BLaER1 (cell line): ENCODE data around the gene SYNM.
"Not testable (repeated sequence)": the region's sequence is repeated elsewhere in the genome, so short reads cannot be mapped to it uniquely, and the experiment has no call there.

Experiments
- H3K27ac ChIP-seq: shearing (Covaris generic); formaldehyde crosslinking; 2 replicates; pipeline ENCODE4 v1.8.1; 2022
- H3K27me3 ChIP-seq: shearing (Covaris generic); formaldehyde crosslinking; 2 replicates; pipeline ENCODE4 v1.8.1; 2022
- H3K36me3 ChIP-seq: shearing (Covaris generic); formaldehyde crosslinking; 2 replicates; pipeline ENCODE4 v1.8.1; 2022
- H3K4me1 ChIP-seq: shearing (Covaris generic); formaldehyde crosslinking; 2 replicates; pipeline ENCODE4 v1.8.1; 2022
- H3K4me2 ChIP-seq: shearing (Covaris generic); formaldehyde crosslinking; 2 replicates; pipeline ENCODE4 v1.8.1; 2022
- H3K4me3 ChIP-seq: shearing (Covaris generic); formaldehyde crosslinking; 2 replicates; pipeline ENCODE4 v1.8.1; 2022
- H3K9ac ChIP-seq: shearing (Covaris generic); formaldehyde crosslinking; 2 replicates; pipeline ENCODE4 v1.8.1; 2022
- H3K9me3 ChIP-seq: shearing (Covaris generic); formaldehyde crosslinking; 2 replicates; pipeline ENCODE4 v1.8.1; 2022
- H4K20me1 ChIP-seq: shearing (Covaris generic); formaldehyde crosslinking; 2 replicates; pipeline ENCODE4 v1.8.1; 2022
- Cebpa-rat ChIP-seq: shearing (Covaris generic); IDR thresholded peaks from 2 replicates; pipeline ENCODE4 v1.8.1; 2022

Gene SYNM

DNA sequence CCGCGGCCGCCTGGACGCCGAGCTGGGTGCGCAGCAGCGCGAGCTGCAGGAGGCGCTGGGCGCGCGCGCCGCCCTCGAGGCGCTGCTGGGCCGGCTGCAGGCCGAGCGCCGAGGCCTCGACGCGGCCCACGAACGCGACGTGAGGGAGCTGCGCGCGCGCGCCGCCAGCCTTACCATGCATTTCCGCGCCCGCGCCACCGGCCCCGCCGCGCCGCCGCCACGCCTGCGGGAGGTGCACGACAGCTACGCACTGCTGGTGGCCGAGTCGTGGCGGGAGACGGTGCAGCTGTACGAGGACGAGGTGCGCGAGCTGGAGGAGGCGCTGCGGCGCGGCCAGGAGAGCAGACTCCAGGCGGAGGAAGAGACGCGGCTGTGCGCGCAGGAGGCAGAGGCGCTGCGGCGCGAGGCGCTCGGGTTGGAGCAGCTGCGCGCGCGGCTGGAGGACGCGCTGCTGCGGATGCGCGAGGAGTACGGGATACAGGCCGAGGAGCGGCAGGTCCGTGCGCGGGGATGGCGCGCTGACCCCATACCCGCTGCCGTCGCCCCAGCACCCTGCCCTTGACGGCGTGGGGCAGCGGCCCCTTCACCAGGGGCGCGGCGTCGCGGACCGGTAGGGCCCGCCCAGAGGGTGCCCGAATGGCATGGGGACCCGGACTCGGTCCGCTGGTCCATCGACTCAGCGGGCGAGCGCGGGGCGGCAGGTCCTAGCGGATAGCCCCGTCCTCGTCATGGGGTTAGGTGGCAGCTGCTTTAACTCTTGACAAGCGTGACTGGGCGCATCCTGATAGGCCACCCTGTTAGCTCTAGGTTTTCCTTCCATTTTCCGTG lies 848 bp downstream of the SYNM start:
- Histone ChIP-seq H3K4me2 (peak overlapping the region; percentile 82), H3K4me3 (peak overlapping the region; percentile 66), H3K36me3 (no peaks in the 10 kb centered on the region), H3K4me1 (peaks cover 40% of the 10 kb centered on the region), H3K27me3 (peaks cover 41% of the 10 kb centered on the region), H3K27ac (no peak overlapping the region), H3K9ac (no peak overlapping the region), H3K9me3 (no peaks in the 10 kb centered on the region), H4K20me1 (peaks cover 15% of the 10 kb centered on the region; the same call in 1 of the 2 replicates)
- TF ChIP-seq Cebpa-rat = no peak

DNA sequence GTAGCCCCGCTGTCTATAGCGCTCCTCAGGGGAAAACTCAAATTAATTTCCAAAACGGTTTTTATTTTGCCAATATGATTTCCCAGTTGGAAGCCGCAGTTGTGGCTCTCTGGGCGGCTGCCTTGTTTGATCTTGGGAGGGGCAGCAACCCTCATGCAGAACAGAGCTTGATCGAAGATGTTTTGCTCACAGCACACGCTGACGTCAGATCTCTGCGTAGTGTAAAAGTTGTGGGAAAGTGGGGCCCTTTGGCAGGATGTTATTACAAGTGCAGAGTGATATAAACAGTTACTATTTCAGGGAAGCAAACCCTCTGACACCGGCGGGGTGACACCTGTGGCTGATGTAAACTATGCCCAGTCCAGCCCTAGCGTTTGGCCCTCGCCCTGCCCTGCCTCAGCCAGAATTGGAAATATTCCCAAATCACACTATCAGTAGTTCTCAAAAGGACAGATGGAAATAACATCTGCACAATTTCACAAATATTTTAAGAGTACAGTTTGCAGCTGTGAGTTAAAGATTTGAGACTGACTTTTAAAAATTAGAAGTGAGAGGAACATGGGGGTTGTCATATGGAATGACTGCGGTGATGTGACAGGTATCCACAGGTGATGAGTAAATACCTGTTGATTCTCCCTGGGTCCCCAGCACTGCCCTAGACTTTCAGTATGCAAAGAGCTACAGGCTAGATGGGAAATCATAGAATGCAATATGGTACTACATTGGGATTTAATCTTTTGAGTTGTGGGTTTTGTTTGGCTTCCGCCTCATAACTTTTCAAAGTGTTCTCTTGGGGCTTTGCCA lies 1.7 kb downstream of the SYNM start:
- Histone ChIP-seq H3K4me1 (peaks cover 40% of the 10 kb centered on the region), H3K9me3 (no peaks in the 10 kb centered on the region), H3K36me3 (no peaks in the 10 kb centered on the region), H3K27me3 (peaks cover 41% of the 10 kb centered on the region), H3K27ac (no peak overlapping the region), H4K20me1 (peaks cover 15% of the 10 kb centered on the region; the same call in 1 of the 2 replicates), H3K4me3 (peak overlapping the region; percentile 66), H3K4me2 (peak overlapping the region; percentile 82), H3K9ac (no peak overlapping the region)
- no peak for TF ChIP-seq Cebpa-rat

DNA sequence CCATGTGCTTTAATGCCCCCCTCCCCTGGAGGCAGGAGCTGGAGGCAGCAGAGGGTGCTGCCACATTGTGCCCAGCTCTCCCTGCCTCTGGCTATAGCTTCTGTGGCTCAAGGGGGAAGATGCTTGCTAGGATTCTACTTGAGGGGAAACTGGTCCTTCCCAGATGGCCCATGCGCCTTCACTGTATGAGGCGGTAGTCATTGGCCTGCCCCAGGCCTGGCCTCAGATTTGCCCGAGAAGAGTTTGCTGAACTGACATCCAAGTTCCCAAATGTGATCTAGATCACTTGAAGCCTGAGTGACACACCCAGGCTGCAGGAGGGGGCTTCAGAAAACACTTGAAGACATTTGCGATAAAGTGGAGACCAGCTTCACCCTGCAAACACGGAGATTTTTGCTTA lies 4.1 kb downstream of the SYNM start:
- H3K4me3 ChIP-seq = no peak overlapping the region
- TF ChIP-seq Cebpa-rat = no peak
- H4K20me1 ChIP-seq = peaks cover 15% of the 10 kb centered on the region; the same call in 1 of the 2 replicates
- no peaks in the 10 kb centered on the region for H3K36me3 ChIP-seq
- H3K9me3 ChIP-seq = no peaks in the 10 kb centered on the region
- peaks cover 33% of the 10 kb centered on the region for H3K27me3 ChIP-seq
- no peak overlapping the region for H3K9ac ChIP-seq
- H3K4me1 ChIP-seq = peaks cover 40% of the 10 kb centered on the region
- H3K27ac ChIP-seq = no peak overlapping the region
- H3K4me2 ChIP-seq = no peak overlapping the region

DNA sequence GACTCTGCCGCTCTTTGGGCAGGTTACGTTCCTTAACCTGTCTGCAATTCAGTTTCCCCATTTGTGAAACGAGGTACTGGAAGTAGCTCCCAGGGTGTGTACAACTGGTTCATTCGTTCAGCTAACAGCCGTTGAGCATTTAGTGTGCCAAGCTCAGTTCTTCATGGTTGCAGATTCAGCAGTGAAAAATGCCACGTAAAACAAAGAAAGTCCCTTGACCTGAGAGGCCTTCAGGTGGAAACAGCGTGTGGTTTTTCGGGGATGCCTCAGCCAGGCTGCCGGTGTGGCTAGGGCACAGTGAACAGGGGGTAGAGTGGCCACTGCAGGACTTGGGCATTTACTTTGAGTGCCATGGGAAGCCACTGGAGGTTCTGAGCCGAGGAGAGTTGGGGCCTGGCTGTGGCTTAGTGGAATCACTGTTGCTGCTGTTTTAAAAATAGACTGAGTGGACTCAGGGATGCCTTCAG lies 4.7 kb downstream of the SYNM start:
- H3K27ac ChIP-seq = no peak overlapping the region

DNA sequence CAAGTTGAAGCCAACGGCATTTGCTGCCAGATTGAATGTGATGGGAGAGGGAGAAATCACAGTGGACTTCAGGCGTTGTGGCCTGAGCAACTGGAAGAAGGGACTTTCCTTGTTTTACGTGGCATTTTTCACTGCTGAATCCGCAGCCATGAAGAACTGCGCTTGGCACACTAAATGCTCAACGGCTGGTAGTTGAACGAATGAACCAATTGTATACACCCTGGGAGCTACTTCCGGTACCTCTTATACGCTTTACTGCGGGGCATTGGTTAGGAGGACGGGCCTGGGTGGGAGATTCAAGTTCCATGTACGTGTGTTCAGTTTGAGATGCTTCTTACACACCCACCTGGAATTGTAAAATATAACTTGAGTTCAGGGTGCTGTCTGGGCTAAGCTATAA lies 5.2 kb downstream of the SYNM start:
- TF ChIP-seq Cebpa-rat = no peak
- H3K9ac ChIP-seq = no peak overlapping the region
- no peak overlapping the region for H3K4me3 ChIP-seq
- H3K36me3 ChIP-seq = no peaks in the 10 kb centered on the region
- H4K20me1 ChIP-seq = peaks cover 12% of the 10 kb centered on the region; the same call in 1 of the 2 replicates
- H3K27ac ChIP-seq = no peak overlapping the region
- peaks cover 33% of the 10 kb centered on the region for H3K4me1 ChIP-seq
- no peak overlapping the region for H3K4me2 ChIP-seq
- H3K9me3 ChIP-seq = no peaks in the 10 kb centered on the region
- peaks cover 24% of the 10 kb centered on the region for H3K27me3 ChIP-seq

More for the DNA sequence above, 4.7 kb downstream of the SYNM start:
- Histone ChIP-seq H3K9me3 (no peaks in the 10 kb centered on the region), H4K20me1 (peaks cover 15% of the 10 kb centered on the region; the same call in 1 of the 2 replicates), H3K36me3 (no peaks in the 10 kb centered on the region), H3K4me2 (no peak overlapping the region), H3K27me3 (peaks cover 29% of the 10 kb centered on the region), H3K9ac (no peak overlapping the region), H3K4me3 (no peak overlapping the region), H3K4me1 (peaks cover 38% of the 10 kb centered on the region)
- TF ChIP-seq Cebpa-rat = no peak

DNA sequence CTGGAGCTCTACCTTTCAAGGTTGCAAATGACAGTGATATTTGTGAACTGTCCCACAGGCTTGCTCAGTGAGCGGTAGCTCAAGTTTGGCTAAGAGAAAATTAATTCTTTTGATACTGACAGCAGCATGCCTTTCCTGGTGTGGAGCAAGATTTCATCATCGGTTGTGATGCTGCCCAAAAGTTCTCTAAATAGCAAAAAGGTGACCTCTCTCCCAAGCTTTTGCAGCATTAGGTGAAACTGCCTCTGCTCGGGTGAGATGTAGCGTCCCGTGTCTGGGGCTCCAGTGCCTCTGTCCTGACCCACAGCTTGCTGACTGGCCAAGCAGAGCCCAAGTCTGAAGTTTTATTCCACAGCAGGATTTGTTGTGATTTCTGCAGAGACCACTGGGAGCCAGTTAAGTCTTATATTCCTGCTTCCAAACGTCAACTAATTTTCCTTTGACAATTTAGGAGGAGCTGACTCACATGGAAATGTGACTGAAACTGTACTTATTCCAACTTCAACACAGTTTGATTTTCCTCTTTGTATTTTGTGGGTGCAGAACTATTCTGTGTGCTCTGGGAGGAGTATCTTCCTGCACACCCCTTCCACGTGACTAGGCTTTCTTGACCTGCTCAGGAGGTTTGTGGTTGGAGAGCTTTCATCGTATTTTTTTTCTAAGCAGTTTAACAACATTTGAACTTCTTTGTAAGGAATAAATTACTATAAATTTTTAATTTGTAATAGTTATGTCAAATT lies 5.9 kb downstream of the SYNM start:
- no peak overlapping the region for H3K27ac ChIP-seq
- H3K9ac ChIP-seq = 0 out of 2 replicates have a peak overlapping the region, but pooled peaks have one; percentile 6
- TF ChIP-seq Cebpa-rat = no peak
- H3K4me2 ChIP-seq = no peak overlapping the region
- H3K36me3 ChIP-seq = no peaks in the 10 kb centered on the region
- H4K20me1 ChIP-seq = peaks cover 10% of the 10 kb centered on the region; the same call in 1 of the 2 replicates
- H3K27me3 ChIP-seq = peaks cover 17% of the 10 kb centered on the region
- H3K4me1 ChIP-seq = peaks cover 26% of the 10 kb centered on the region
- H3K9me3 ChIP-seq = no peaks in the 10 kb centered on the region
- H3K4me3 ChIP-seq = no peak overlapping the region

DNA sequence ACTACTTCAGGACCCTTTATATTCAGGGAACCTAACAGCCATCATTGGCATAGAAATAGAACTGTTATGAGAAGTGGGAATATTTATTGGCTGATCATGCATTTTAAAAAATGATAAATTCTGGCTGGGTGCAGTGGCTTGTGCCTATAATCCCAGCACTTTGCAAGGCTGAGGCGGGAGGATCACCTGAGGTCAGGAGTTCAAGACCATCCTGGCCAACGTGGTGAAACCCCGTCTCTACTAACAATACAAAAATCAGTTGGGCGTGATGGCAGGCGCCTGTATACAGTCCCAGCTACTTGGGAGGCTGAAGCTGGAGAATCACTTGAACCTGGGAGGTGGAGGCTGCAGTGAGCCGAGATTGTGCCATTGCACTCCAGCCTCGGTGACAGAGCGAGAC lies 6.8 kb downstream of the SYNM start:
- H4K20me1 ChIP-seq, H3K9me3 ChIP-seq, H3K27me3 ChIP-seq, H3K4me3 ChIP-seq, H3K4me2 ChIP-seq, H3K27ac ChIP-seq, H3K9ac ChIP-seq, H3K36me3 ChIP-seq: not testable (repeated sequence)
- H3K4me1 ChIP-seq = peaks cover 17% of the 10 kb centered on the region

DNA sequence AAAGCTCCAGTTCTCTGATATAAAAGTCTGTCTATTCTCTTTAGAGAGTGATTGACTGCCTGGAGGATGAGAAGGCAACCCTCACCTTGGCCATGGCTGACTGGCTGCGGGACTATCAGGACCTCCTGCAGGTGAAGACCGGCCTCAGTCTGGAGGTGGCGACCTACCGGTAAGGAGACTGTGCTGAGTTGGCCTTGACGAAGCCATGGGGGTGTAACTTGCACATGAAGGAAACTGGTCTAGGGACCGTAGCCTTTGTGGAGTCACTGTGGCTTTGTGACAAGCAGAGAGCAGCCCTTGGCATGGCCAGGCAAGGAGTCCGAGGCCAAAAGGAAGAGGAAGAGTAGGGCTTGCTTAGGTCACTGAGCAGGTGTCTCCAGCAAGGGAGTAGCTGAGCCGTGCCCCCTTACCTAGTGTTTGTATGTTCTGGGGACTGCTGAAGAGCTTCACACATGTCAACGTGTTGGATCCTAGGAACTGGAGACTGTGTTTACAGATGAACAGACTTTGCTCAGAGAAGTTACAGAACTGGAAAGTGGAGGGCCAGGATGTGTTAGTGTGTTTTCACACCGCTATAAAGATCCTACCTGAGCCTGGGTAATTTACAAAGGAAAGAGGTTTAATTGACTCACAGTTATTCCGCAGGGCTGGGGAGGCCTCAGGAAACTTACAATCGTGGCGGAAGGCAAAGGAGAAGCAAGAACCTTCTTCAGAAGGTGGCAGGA lies 8.8 kb downstream of the SYNM start:
- no peak overlapping the region for H3K27ac ChIP-seq

More for the DNA sequence above, 8.8 kb downstream of the SYNM start:
- Histone ChIP-seq H3K9me3 (no peaks in the 10 kb centered on the region), H3K36me3 (no peaks in the 10 kb centered on the region), H3K27me3 (no peaks in the 10 kb centered on the region), H3K9ac (no peak overlapping the region), H3K4me3 (no peak overlapping the region), H4K20me1 (no peaks in the 10 kb centered on the region), H3K4me1 (no peaks in the 10 kb centered on the region; the same call in 1 of the 2 replicates), H3K4me2 (no peak overlapping the region)
- TF ChIP-seq Cebpa-rat = no peak
